Lung microvascular endothelial cell (primary cell): ENCODE data around the gene MYO1B. TPM values are rescaled to one million over a fixed set of nuclear protein-coding genes. Genes with fewer than 3 reads are reported as not detected.
A peak's percentile ranks its signal among the peaks of the same experiment; 100 is the strongest.

Experiments used
- DNase-seq, 2 donors: peaks; one replicate each; pipeline versions ENCODE4 v3.0.0 to v3.0.0-alpha.2; 2010; ENCODE audit warnings: low read depth in 2 of 2
- total RNA-seq: library from RNA; depleted of rRNA; stranded (reverse); fragments of >200 nt; gene quantifications from 2 replicates; pipeline ENCODE4 v1.2.1, GENCODE V29; 2014

The MYO1B gene
- total RNA-seq, 1 donor from 2014 or later, result 97.4 TPM

DNA sequence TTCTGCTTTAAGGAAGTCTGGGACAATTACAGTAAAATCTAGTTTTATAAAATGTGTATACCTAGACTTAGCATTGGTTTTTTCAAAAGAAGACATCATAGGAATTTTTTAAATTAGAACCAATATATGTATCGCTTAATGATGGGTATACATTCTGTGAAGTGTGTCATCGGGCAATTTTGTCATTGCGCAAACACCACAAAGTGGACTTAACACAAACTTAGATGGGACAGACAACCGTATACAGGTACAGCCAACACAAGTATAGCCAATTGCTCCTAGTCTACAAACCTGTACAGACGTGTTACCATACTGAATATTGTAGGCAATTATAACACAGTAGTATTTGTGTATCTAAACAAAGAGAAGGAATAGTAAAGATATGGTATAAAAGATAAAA is 12.7 kb downstream of the MYO1B start:
- no peak for DNase-seq

DNA sequence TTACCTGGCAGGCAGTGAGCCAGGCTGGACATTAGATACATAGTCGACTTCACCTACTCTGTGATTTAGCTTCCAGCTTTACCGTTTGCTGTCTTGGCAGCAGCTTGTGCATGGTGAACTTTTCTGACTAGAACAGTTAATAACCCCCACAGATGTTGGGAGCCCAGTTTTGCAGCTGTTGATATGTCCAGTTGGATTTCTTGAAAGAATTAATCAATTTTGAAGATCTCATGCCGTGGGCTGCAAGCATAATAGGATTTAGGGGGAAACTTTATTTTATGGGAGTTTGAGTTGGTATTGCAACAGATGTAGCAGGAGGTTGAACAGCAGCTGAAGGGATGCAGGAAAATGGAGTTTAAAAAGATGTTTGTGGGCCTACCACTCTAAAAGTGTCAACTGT is 13.8 kb downstream of the MYO1B start:
- DNase-seq, result no peak

DNA sequence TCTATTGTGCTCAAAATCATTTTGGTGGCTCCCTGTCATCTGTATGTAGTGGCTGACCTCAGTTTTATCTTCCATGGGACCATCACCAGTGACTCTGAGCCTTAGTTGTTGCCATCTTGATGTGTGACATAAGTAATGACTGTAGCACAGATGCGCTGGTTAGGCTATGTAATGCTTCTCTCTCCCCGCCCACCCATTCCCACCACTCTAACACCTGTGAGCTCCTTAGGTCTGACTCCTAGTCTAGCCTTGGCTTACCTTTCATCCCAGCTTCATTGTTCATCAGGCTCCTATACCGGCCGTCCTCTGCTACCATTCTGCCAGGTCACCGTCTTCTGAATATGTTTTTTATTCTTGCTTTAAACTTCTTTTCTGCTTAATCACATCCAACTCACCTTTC is 17.2 kb downstream of the MYO1B start:
- DNase-seq, result no peak

DNA sequence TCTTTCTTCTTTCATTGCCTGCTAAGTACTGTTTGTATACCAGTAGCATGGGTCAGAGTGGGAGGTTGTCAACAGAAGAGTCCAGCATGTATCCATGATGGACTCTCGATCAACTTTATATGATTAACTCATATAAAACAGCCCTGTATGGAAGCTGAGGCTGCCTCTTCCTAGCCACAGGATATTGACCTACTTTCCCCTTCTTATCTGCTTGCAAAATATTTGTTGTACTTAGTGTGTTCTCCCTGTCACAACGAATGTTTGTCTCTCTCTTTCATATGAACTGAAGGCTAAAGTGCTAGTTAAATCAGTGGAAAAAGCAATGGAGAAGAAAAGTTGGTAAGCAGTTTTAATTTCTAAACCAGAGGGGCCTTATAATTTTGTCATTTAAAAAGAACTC is 17.8 kb downstream of the MYO1B start:
- DNase-seq, result no peak

DNA sequence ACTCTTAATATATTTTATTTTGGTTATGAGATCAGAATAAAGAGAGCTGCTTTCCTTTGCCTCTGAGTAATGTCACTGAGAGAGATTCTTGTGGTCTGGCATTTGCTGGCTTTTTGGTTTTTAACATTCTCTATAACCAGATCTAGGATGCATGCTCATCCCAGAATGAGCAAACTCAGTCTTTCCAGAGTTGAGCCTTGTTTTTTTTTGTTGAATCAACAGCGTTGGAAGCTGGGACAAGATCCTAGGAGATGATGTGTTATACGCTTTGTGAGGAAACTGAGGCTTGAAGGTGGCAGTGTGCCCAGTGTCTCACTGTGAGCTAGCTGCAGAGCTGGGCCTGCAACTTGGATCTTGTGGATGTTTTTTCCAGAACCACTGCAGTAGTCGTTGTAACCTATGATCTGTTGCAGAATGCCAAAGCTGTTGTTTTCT is 19.5 kb downstream of the MYO1B start:
- DNase-seq, result peak in 1 of 2 donors; percentile 5

DNA sequence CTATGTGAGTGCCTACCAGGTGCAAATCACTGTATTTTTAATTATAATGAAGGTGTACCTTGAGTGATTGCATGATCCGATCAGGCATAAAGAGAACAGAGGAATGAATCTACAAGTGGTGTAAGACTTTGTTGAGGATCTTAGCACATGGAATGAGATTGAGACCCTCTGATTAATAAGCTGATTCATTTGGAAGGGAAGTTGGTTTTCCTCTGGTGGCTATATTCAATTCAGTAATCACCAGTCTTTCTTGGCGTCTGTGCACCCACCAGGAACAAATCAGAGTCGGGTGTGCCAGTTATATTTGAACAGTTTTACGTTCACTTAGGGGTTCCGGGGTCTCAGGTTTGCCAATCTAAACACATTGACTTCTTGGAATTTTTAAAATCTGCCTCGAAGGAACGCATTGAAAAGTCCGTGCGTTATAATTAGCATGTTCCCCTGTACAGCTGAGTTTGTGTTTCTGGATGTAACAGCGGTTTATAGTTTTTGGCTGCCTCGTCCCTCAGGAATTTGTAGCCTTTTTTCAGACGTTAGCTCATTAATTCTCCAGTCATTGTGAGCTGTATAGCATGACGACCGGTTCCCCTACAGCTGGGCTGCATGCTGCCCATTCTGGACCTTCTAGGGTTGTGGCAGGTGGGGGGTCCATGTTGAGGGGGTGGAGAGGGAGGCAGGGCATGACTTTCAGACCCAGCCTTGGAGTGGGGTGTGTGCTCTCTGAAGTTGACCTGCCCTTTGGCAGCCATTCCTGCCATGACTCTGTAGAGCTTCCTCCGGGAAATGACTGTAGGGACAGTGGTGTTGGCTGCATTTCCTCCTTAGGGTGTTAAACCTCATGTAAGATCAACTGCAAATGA is 20.3 kb downstream of the MYO1B start:
- DNase-seq, result peak in 1 of 2 donors; percentile 66

DNA sequence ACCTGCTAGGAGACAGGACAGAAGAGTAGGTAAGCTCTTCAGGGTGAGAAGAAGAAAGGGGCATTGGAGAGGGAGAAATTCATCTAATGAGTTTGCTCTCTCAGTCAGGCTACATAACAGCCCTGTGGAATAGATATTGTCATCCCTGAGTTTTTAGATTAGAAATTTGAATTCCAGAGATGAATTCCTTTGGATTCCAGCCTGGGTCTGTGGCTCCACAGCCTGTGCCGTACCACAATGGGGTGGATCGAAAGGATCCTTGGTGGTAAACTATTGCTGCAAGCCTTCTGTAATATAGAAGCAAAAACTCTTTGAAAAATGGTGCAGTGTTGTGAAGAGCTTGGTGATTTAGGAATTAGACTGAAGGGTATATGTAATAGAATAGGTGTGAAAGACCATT is 21.0 kb downstream of the MYO1B start:
- DNase-seq, result no peak

DNA sequence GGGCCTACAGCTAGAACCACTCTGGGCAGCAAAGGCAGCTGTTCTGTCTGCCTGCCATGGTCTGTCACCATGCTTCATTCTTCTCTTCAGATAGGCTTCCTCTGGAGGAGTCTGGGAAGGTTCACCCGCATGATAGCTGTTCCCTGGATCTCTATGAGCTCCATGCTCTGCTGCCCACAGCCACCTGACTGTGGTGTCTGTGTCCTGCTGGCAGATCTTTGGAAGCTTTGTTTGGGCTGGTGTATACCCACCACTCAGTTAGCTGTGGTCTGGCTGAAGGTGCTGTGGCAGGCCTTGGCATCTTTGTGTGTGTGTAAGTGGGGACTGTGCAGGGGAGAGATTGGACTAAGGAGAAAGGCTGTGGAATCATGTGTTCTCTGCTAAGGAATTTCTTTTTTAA is 23.4 kb downstream of the MYO1B start:
- DNase-seq, result no peak

DNA sequence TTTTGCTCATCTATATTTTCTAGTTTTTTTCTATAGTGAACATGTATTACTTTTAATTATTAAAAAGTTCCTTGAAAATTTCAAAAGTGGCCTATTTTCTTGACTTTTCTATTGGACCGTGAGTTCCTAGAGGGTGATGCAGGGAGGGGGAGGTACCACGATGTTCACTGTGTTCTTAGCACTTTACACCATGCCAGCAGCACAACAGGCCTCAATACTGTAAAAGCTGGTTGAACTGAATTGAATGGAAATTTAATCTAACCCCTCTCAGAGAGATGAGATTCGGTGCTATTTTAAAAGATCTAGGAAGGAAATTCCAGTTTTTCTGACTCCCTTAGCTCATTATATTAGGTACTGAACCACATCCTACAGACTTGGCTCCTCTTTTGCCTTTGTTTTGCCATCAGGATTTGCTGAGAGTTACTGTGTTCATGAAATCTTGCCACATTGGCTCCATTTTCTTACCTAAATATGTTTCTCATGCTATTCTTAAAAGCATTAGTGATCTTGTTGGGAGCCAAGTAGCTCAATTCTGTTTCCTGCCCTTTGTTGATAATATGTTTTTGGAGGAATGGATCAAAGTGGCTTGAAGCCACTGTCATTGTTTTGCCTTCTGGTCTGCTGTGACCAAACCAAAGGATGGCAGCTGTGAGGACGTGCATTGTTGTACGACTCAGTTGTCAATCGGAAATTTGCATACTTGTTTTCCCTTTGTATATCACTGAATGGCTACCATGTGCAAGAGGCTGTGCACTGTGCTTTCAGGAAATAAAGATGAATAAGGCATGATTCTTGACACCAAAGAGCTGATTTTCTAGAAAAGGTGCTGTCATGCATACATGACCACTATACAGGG is 25.3 kb downstream of the MYO1B start:
- peak; percentile 5 to 38 for DNase-seq

DNA sequence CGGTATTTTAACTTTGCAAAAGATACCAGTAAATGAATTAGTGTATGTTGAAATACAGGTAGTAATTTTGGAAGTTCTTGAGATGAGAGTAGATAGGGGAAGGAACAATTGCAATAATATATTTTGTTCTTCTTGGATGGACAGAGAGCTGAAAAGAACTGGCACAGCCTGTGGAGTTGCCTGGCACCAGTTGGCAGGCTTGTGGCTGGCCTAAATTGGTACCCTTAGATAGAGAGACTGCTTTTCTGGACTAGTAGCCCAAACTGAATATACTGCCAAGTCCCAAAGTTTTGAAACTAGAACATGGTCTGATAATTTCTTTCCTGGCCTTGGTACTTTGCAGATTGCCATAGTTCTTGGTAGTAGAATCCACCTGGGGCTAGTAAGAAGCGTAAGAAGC is 26.9 kb downstream of the MYO1B start:
- DNase-seq, result no peak

DNA sequence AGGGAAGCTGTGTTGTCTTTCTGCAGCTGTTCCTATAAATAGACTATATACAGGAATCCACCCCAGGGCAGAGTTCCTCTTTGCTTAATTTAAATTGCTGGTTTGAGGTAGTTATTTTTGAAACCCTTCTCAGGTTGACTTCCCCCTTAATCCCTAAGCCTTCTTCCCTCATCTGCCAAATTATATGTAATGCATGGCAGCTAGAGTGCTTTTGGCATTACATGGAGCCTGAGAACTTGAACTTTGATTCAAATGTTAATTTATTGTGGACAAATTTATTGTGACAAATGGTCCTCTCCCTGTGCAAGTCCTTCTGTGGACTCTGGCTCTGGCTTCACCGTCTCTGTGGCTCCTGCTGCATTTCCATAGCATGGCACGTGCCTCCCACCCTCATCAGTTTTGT is 29.2 kb downstream of the MYO1B start:
- no peak for DNase-seq

DNA sequence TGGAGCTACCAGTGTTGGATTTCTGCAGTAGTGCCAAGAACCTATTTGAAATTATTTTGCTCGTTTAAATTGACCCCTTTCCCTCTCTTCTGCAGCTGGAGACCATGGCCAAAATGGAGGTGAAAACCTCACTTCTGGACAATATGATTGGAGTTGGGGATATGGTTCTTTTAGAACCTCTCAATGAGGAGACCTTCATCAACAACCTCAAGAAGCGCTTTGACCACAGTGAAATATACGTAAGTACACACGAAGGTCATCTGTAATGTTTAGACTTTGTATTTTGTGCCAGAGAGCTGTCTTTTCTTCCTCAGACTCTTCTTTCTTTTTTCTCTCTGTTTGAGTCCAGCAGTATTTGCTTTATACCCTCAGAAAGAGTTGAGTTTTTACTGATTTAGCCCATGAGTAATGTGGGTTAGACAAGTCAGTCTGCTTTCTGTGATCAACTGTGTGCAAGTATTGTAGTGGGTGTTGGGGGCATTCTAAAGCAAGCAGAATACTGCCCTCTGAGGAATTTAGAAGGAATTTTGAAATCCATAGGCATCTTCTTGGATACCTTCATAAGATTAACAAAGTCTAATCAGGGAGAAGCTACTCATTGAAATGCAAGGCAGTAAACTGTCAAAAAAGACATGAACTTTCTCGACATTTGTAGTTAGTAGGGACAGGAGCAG is 31.7 kb downstream of the MYO1B start:
- DNase-seq, result no peak

DNA sequence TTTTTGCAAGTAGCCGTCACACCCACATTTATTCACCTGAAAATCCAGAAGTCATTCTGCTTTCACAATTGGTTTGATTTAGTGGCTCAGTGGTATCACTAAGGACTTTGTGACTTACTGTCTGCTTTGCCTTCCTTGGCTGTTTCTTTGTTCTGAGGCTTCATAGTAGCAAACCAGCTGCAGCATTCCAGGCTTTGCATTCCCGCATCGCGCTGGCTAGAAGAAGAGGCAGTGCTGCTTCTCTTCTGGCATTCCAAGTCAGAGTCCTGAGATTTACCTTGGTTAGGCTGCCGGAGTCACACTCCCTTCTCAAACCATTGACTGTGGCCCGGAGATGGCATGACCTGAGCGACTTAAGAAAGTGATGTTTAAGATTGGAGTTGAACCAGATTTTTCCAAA is 35.1 kb downstream of the MYO1B start:
- no peak for DNase-seq

DNA sequence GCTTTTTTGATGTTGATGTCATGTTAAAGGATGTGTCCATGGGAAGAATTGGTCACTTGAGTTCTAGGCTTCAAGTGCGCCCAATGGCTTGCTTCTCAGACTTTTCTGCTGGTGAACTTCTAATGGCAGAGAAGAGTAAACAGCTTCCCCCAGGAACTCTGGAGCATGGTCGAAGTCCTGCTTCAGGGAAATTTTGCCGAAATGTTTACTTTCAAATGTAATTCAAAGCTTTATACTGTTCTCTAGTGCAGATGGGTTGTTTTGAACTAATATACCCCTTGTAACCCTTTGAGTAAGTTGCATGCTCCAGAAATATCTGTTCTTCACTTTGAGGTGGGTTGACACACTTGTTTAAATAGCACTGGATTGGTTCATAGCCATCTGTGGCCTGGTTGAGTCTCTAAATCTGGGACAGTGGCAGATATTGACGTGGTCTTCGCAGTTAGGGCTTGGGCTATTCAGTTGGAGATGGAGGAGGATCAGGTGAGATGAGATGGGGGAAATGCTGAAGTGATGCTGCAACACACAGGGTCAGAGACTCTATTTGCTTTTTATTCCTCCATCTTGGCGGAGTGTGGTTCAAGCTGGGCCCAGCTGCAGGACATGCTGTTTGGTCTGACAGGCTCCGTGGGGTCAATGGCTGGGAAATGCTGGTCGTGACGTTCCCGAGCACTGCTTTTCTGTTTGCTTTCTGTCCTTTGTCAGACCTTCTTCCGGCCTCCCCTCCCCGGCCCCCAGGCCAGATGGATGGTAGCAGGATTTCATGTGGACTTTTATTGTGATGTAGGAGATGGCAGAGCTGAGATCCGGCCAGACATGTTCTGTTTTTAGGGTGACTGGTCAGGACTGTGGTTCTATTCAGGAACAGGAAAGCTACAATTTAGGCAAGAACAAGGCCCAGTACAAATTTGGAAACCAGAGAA is 35.9 kb downstream of the MYO1B start:
- peak in 1 of 2 donors; percentile 19 for DNase-seq

DNA sequence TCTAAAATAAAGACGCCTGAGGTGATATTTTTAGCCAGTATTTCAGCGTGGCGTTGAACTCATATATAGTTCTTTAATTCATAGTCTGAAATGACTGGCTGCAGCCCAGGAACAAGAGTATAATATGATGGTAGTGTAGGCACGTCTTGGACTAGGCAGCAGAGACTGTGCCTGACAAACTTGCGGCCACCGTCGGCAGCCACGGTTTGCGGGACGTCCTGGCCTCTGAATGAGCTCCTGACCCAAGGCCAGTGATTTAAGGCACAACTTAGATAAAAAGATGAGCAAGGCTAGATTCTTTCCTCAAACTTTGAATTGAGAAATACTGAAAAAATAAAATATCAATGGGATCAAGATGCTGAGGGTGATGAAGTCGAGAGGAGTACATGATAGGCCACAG is 40.0 kb downstream of the MYO1B start:
- no peak for DNase-seq

DNA sequence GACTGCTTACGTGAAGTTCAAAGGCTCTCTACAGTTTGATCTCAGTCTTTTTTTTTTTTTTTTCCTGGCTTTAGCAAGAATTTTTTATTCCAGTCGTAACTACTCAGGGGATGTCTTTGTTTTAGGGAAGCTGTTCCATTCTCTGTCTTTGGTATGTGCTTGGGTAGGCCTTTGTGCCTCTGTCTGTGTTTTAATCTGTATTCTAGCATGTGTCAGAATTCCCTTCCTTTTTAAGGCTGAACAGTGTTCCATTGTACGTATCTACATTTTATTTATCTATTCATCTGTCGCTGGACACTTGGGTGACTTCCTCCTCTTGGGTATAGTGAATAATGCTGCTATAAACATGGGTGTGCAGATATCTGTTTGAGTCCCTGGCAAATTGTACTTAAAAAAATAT is 42.6 kb downstream of the MYO1B start:
- DNase-seq, result no peak

DNA sequence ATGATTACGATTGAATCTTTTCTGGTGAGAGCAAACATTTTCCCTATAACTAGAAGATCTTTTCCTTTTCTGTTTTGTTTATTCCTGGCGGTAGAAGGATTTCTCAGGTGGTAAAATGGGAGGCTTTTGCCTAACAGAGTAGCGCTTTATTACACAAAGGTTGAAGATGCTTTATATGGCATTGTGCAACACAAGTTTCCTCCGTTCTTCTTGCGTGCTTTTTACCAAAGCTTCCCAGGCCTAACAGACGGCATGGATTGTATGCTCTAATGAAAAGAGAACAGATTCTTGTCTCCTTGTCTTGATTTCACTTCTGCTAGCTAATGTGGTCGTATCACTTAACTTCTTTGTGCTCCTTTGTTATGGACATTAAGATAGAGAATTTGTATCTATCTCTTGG is 43.8 kb downstream of the MYO1B start:
- no peak for DNase-seq

DNA sequence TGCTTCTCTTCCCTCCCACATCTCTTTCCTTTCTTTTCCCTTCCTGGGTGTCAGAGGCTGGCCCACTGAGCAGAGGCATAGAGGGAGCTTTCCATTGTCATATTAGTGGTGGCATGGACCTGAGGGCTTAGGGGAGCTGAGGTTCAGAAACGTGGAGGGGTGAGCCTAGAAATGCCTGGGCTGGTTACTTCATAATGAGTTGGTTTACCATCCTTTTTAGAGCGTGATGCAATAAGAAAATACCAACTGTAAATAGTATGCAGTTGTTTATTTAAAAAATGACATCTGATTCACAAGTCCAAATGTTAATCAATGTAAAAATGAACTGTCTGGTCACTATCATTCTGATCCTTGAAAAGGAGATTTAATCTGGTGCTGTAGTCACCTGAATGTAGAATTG is 46.3 kb downstream of the MYO1B start:
- DNase-seq, result no peak

DNA sequence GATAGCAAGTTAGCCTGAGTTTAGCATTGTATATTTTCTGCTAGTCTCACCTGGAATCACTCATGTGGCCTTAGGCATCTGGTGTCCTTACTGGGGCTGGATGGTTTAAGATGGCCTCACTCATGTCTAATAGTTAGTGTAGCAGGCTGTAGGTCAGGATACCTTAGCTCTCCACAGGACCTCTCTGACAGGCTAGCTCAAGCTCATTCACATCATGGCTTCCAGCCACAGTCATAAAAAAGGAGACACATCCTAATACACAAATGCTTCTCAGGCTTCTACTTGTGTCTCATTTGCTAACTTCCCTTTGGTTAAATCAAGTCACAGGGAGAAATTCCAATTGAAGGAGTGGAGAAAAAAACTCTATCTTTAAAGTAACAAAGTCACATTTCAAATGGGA is 47.7 kb downstream of the MYO1B start:
- no peak for DNase-seq

DNA sequence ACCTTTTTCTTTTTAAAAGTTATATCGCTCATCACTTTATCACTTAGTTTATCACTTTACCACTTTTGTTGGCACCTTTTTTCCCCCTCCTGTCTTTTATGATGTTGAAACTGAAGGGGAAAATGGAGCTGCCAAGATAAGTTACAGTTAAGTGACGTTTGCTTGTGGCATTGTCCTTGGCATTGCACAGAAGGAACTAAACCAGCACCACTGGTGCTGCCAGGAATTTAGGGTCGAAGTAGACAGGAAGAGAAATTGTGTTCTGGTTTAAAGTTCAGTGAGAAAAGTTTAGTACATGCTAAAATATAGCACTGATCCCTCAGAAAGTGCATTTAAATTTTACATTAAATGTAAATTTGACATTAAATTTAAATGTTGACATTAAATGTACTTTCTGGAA is 49.9 kb downstream of the MYO1B start:
- DNase-seq, result peak in 1 of 2 donors; percentile 28
